Stimulated activated CD4-positive, alpha-beta T cell treated with anti-CD3 and anti-CD28 coated beads, Interleukin-1b, Interleukin-23, amount 100 ng/mL, for 48 hours (primary cell): Measurements from ENCODE around the gene HOATZ.

Source experiments
- DNase-seq: peaks from one replicate; pipeline ENCODE4 v3.0.0-alpha.2; 2020

Gene HOATZ

DNA sequence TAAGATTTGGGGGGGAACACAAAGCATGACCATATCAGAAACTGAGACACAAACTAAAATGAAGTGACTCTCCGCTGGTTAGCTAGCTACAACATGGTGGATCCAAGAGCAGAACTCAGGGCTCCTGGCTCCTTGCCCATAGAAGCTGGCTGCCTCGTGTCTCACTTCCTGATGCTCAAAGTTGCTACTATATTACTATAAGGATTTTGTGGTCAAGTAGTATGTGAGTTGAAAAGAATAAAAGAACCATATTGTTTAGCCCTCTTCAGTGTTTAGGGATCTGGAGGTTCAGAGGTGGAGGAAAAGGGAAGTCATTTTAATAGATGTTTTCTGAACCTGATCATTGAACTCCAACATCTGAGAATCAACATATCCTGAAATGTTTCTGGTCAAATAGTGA, 70.8 kb downstream of the HOATZ start:
- DNase-seq: no peak

GRCh38 chr11:111586388-111586831, 71.8 kb downstream of the HOATZ start:
- DNase-seq: no peak
